Spleen (tissue), 11 donors: ENCODE measurements around the gene C21orf58. TPM values are rescaled to one million over a fixed set of nuclear protein-coding genes. Genes with fewer than 3 reads are reported as not detected.

ENCODE experiments used
- DNase-seq: peaks from one replicate; pipeline ENCODE4 v3.0.0-alpha.2; 2020
- H3K27ac ChIP-seq, 8 donors: fragments of 200-600 bp; sonication (generic) in 7 of 8; 1 replicate in 4 of 8; 2 replicates in 4 of 8; pipeline versions ENCODE4 v1.5.0 to v1.8.0; 2016 to 2021; ENCODE audit warnings: inconsistent platforms in 4 of 8, mild to moderate bottlenecking in 4 of 8, moderate library complexity in 1 of 8
- H3K27me3 ChIP-seq, 7 donors: fragments of 200-600 bp; sonication (generic) in 6 of 7; replicated peaks in 1 of 7; 1 replicate in 4 of 7; 2 replicates in 3 of 7; pipeline versions ENCODE4 v1.5.0 to v1.8.0; 2016 to 2021; ENCODE audit warnings: inconsistent platforms in 3 of 7, mild to moderate bottlenecking in 1 of 7
- H3K36me3 ChIP-seq, 6 donors: fragments of 200-600 bp; sonication (generic) in 5 of 6; 1 replicate in 4 of 6; 2 replicates in 2 of 6; pipeline versions ENCODE4 v1.5.0 to v1.8.0; 2016 to 2021; ENCODE audit warnings: inconsistent platforms in 2 of 6
- H3K4me1 ChIP-seq, 6 donors: fragments of 200-600 bp; sonication (generic) in 5 of 6; 1 replicate in 3 of 6; 2 replicates in 3 of 6; pipeline versions ENCODE4 v1.5.0 to v1.8.0; 2016 to 2021; ENCODE audit warnings: inconsistent platforms in 3 of 6
- H3K4me3 ChIP-seq, 8 donors: fragments of 200-600 bp; sonication (generic) in 7 of 8; 1 replicate in 4 of 8; 2 replicates in 4 of 8; pipeline versions ENCODE4 v1.5.0 to v1.8.0; 2016 to 2021; ENCODE audit warnings: inconsistent platforms in 4 of 8, mild to moderate bottlenecking in 4 of 8, moderate library complexity in 2 of 8
- H3K9me3 ChIP-seq, 8 donors: fragments of 200-600 bp; sonication (generic) in 7 of 8; 1 replicate in 4 of 8; 2 replicates in 4 of 8; pipeline versions ENCODE4 v1.5.0 to v1.8.0; 2016 to 2021; ENCODE audit warnings: inconsistent platforms in 4 of 8
- CTCF ChIP-seq, 11 experiments: fragments of 200-600 bp in 7 of 11; fragments of 450-650 bp in 4 of 11; sonication (generic) in 4 of 11; IDR thresholded peaks in 8 of 11; conservative IDR thresholded peaks in 3 of 11; 1 replicate in 7 of 11; 2 replicates in 4 of 11; pipeline versions ENCODE4 v1.4.0 to v1.8.0; 2016 to 2021; ENCODE audit warnings: antibody characterized with exemption in 11 of 11, inconsistent platforms in 4 of 11, mild to moderate bottlenecking in 1 of 11
- POLR2A ChIP-seq, 3 donors: fragments of 450-650 bp; IDR thresholded peaks; one replicate each; pipeline ENCODE4 v1.5.1; 2017; ENCODE audit warnings: antibody characterized with exemption in 3 of 3, mild to moderate bottlenecking in 1 of 3
- POLR2AphosphoS5 ChIP-seq, 3 donors: sonication (generic); formaldehyde crosslinking; IDR thresholded peaks; one replicate each; pipeline ENCODE4 v1.5.1; 2017; ENCODE audit warnings: antibody characterized with exemption in 3 of 3
- WGBS, 5 donors: extraction: QIAGEN DNeasy Blood & Tissue Kit in 3 of 5; methylation state at CpG; one replicate each; pipeline versions ENCODE4 v1.1.5 to v1.1.7; 2013 to 2018; 5-methylcytosine and 5-hydroxymethylcytosine counted together
- intact Hi-C: fragments of 100-400 bp; cut with DNase I; formaldehyde crosslinking; loops from one replicate; pipeline ENCODE4 v1.15.0; 2023; ENCODE audit warnings: low total_unique reads
- polyA plus RNA-seq, 3 donors: library from polyadenylated mRNA; stranded (reverse); fragments of 200-250 nt; gene quantifications; one replicate each; pipeline ENCODE4 v1.2.1, GENCODE V29; 2013
- total RNA-seq, 7 donors: library from RNA; depleted of rRNA in 3 of 7; stranded (reverse); fragments of >200 nt in 3 of 7; fragmentation: NEBNext Ultra II Directional in 4 of 7; extraction: Animal tissue kit (Norgen Biotek cat#: 25700) in 4 of 7; gene quantifications; one replicate each; pipeline versions ENCODE4 v1.1.0 to v1.2.1, GENCODE V29; 2016 to 2021
- donor health status: healthy with polysubstance abuse.
- donor health status: DM: no; HTN: no; CAD: no; lungs with moderate emphysema.
- donor health status: DM: no; HTN: no; CAD: no.
- donor health status: Bipolar disorder and iron deficiency.
- donor health status: healthy.
- donor health status: DM: no; HTN: no; CAD: no.
- donor health status: DM: yes; HTN: yes; CAD: no.

C21orf58 gene
- total and polyA plus RNA-seq, 10 donors: 1.4 to 5.8 (median 3.9) TPM

GRCh38 chr21:46340998-46341397 is 17.3 kb upstream of the C21orf58 start:
- intact Hi-C loops: no loop called here
- no peaks in the 10 kb centered on the region for H3K9me3 ChIP-seq
- no peaks in the 10 kb centered on the region for H3K27me3 ChIP-seq
- H3K4me1 ChIP-seq: no peaks in the 10 kb centered on the region
- H3K4me3 ChIP-seq: no peak overlapping the region
- H3K27ac ChIP-seq: no peak overlapping the region
- peaks cover 0 to 95% (median 39%) of the 10 kb centered on the region in 6 donors for H3K36me3 ChIP-seq
- TF ChIP-seq POLR2AphosphoS5 (IDR thresholded peaks at IDR 0.05) (no peak), CTCF (IDR thresholded peaks at IDR 0.05 in 8 of 11, conservative IDR thresholded peaks at IDR 0.05 in 3 of 11) (no peak)
- no peak for DNase-seq
- WGBS, 5 donors: 94 to 98% (median 96%) methylated on average over 8 of the region's 8 CpGs

- H3K36me3 ChIP-seq: peaks cover 0 to 93% (median 44%) of the 10 kb centered on the region in 6 donors
- H3K27me3 ChIP-seq: no peaks in the 10 kb centered on the region
- no peak overlapping the region for H3K27ac ChIP-seq
- no peak for DNase-seq
- TF ChIP-seq CTCF (IDR thresholded peaks at IDR 0.05 in 8 of 11, conservative IDR thresholded peaks at IDR 0.05 in 3 of 11): no peak
- TF ChIP-seq POLR2A (IDR thresholded peaks at IDR 0.05): no peak
- no peak for TF ChIP-seq POLR2AphosphoS5 (IDR thresholded peaks at IDR 0.05)
- H3K4me1 ChIP-seq: no peaks in the 10 kb centered on the region
- WGBS, 5 donors: 96 to 99% (median 98%) methylated on average over 3 of the region's 3 CpGs
- no peaks in the 10 kb centered on the region for H3K9me3 ChIP-seq
- intact Hi-C loops: no loop called here
- no peak overlapping the region for H3K4me3 ChIP-seq
These were observed 12.9 kb upstream of the C21orf58 start for GRCh38 chr21:46336603-46337002.

- TF ChIP-seq CTCF (IDR thresholded peaks at IDR 0.05 in 8 of 11, conservative IDR thresholded peaks at IDR 0.05 in 3 of 11) (no peak), POLR2A (IDR thresholded peaks at IDR 0.05) (no peak), POLR2AphosphoS5 (IDR thresholded peaks at IDR 0.05) (no peak)
- no peak for DNase-seq
- H3K4me3 ChIP-seq: no peak overlapping the region
- H3K9me3 ChIP-seq: no peaks in the 10 kb centered on the region
- intact Hi-C loops: no loop called here
- no peaks in the 10 kb centered on the region for H3K27me3 ChIP-seq
- H3K36me3 ChIP-seq: peaks cover 0 to 93% (median 49%) of the 10 kb centered on the region in 6 donors
- H3K27ac ChIP-seq: no peak overlapping the region
- H3K4me1 ChIP-seq: no peaks in the 10 kb centered on the region
- 85 to 93% (median 91%) methylated on average over 10 to 12 of the region's 12 CpGs for WGBS, 5 donors
These were observed 10.9 kb upstream of the C21orf58 start for GRCh38 chr21:46334351-46335140.

GRCh38 chr21:46329796-46330195 is 6.1 kb upstream of the C21orf58 start:
- no peak overlapping the region for H3K27ac ChIP-seq
- TF ChIP-seq POLR2AphosphoS5 (IDR thresholded peaks at IDR 0.05) (no peak), POLR2A (IDR thresholded peaks at IDR 0.05) (no peak), CTCF (IDR thresholded peaks at IDR 0.05 in 8 of 11, conservative IDR thresholded peaks at IDR 0.05 in 3 of 11) (no peak)
- no peaks in the 10 kb centered on the region for H3K27me3 ChIP-seq
- no peak for DNase-seq
- H3K9me3 ChIP-seq: no peaks in the 10 kb centered on the region
- peaks cover 6 to 22% (median 14%) of the 10 kb centered on the region in 6 donors for H3K4me1 ChIP-seq
- H3K4me3 ChIP-seq: no peak overlapping the region
- intact Hi-C loops: loop anchor here (5.0 kb wide), 1 partner anchor 42 kb away; the partner anchor contains the start of genes MCM3AP and YBEY
- 96 to 98% (median 96%) methylated on average over 2 of the region's 2 CpGs for WGBS, 5 donors
- peaks cover 0 to 76% (median 22%) of the 10 kb centered on the region in 6 donors for H3K36me3 ChIP-seq
